PFSK-1 (cell line): Measurements from ENCODE around the gene SEC31A.

Source experiments
- FOXP2 ChIP-seq: optimal IDR thresholded peaks from 2 replicates; pipeline ENCODE3; 2011; ENCODE audit warnings: borderline replicate concordance, control low read depth, inconsistent platforms; ENCODE audit not compliant: insufficient read depth; ENCODE audit errors: extremely low read length, extremely low read depth
- POLR2AphosphoS5 ChIP-seq: IDR thresholded peaks from 2 replicates; pipeline ENCODE4 v1.6.1; 2012; ENCODE audit warnings: low read depth, mild to moderate bottlenecking, control low read depth, low read length, moderate library complexity
- REST ChIP-seq, 2 experiments: IDR thresholded peaks; 2 replicates each; pipeline versions ENCODE4 v1.6.1 to v1.8.0; 2011 to 2012; ENCODE audit warnings: low read depth in 2 of 2, low read length in 2 of 2, control low read depth in 1 of 2, inconsistent platforms in 1 of 2, mild to moderate bottlenecking in 1 of 2, moderate library complexity in 1 of 2; ENCODE audit not compliant: insufficient read depth in 1 of 2
- SIN3A ChIP-seq: IDR thresholded peaks from 2 replicates; pipeline ENCODE4 v1.6.1; 2012; ENCODE audit warnings: mild to moderate bottlenecking, low read length, moderate library complexity, borderline replicate concordance; ENCODE audit not compliant: insufficient read depth
- TAF1 ChIP-seq: IDR thresholded peaks from 2 replicates; pipeline ENCODE4 v1.6.1; 2012; ENCODE audit warnings: low read length, control low read depth, borderline replicate concordance; ENCODE audit not compliant: insufficient read depth

The SEC31A gene

GRCh38 chr4:82930848-82931755 lies 40.1 kb upstream of the SEC31A start:
- TF ChIP-seq SIN3A (no peak), TAF1 (no peak), FOXP2 (no peak), POLR2AphosphoS5 (no peak), REST (IDR thresholded peaks at IDR 0.05; ENCODE audit: insufficient read depth in 1 of 2, low read depth in 2 of 2, low read length in 2 of 2) (no peak)

- TF ChIP-seq POLR2AphosphoS5 (no peak), TAF1 (no peak), REST (IDR thresholded peaks at IDR 0.05; ENCODE audit: insufficient read depth in 1 of 2, low read depth in 2 of 2, low read length in 2 of 2) (no peak), FOXP2 (no peak), SIN3A (no peak)
Observed at GRCh38 chr4:82921795-82922194, 30.8 kb upstream of the SEC31A start.

- TF ChIP-seq SIN3A (no peak), POLR2AphosphoS5 (no peak), TAF1 (no peak), FOXP2 (no peak), REST (IDR thresholded peaks at IDR 0.05; ENCODE audit: insufficient read depth in 1 of 2, low read depth in 2 of 2, low read length in 2 of 2) (no peak)
Observed at GRCh38 chr4:82919386-82919785, 28.4 kb upstream of the SEC31A start.

- TF ChIP-seq SIN3A = no peak
- TF ChIP-seq TAF1 = no peak
- no peak for TF ChIP-seq POLR2AphosphoS5
- no peak for TF ChIP-seq FOXP2
- no peak for TF ChIP-seq REST (IDR thresholded peaks at IDR 0.05; ENCODE audit: insufficient read depth in 1 of 2, low read depth in 2 of 2, low read length in 2 of 2)
Observed at GRCh38 chr4:82918091-82918490, 27.1 kb upstream of the SEC31A start.
